Kidney epithelial cell (primary cell): ENCODE results near the gene GHDC. TPM values are rescaled to one million over a fixed set of nuclear protein-coding genes. Genes with fewer than 3 reads are reported as not detected.

Experiments
- DNase-seq: peaks from one replicate; pipeline ENCODE4 v3.0.0-alpha.2; 2010; ENCODE audit warnings: low read depth
- H3K27me3 ChIP-seq: 2 replicates; pipeline ENCODE4 v1.6.0; 2011; ENCODE audit warnings: low read length; ENCODE audit not compliant: control insufficient read depth, insufficient read depth
- H3K36me3 ChIP-seq: 2 replicates; pipeline ENCODE4 v1.5.1; 2011; ENCODE audit warnings: low read length; ENCODE audit not compliant: control insufficient read depth, insufficient read depth
- H3K4me3 ChIP-seq: 2 replicates; pipeline ENCODE4 v1.5.1; 2011; ENCODE audit warnings: low read depth, mild to moderate bottlenecking, control low read depth, low read length
- CTCF ChIP-seq: IDR thresholded peaks from 2 replicates; pipeline ENCODE4 v1.5.1; 2011; ENCODE audit warnings: mild to moderate bottlenecking, moderate library complexity, low read length, control low read depth, inconsistent platforms; ENCODE audit not compliant: insufficient read depth, poor library complexity, severe bottlenecking
- total RNA-seq: library from RNA; depleted of rRNA; stranded (reverse); fragments of >200 nt; gene quantifications from 2 replicates; pipeline ENCODE4 v1.2.3, GENCODE V29; 2015

Gene GHDC
- total RNA-seq, 1 donor from 2014 or later, result 45.8 TPM

- no peaks in the 10 kb centered on the region for H3K36me3 ChIP-seq
- H3K4me3 ChIP-seq, result no peak overlapping the region
- no peaks in the 10 kb centered on the region for H3K27me3 ChIP-seq
- no peak for DNase-seq
- no peak for TF ChIP-seq CTCF
Measured at GRCh38 chr17:42236760-42237159, 42.5 kb upstream of the GHDC start.

- no peaks in the 10 kb centered on the region for H3K27me3 ChIP-seq
- H3K4me3 ChIP-seq, result no peak overlapping the region
- no peak for DNase-seq
- TF ChIP-seq CTCF, result no peak
- no peaks in the 10 kb centered on the region for H3K36me3 ChIP-seq
Measured at GRCh38 chr17:42233994-42234393, 39.7 kb upstream of the GHDC start.

GRCh38 chr17:42233156-42233555, 38.9 kb upstream of the GHDC start:
- no peaks in the 10 kb centered on the region for H3K36me3 ChIP-seq
- no peak for TF ChIP-seq CTCF
- no peaks in the 10 kb centered on the region for H3K27me3 ChIP-seq
- no peak overlapping the region for H3K4me3 ChIP-seq
- no peak for DNase-seq

- no peak for TF ChIP-seq CTCF
Measured at GRCh38 chr17:42230225-42230624, 35.9 kb upstream of the GHDC start.

GRCh38 chr17:42227849-42228700, 33.8 kb upstream of the GHDC start:
- Histone ChIP-seq H3K27me3 (no peaks in the 10 kb centered on the region), H3K36me3 (no peaks in the 10 kb centered on the region), H3K4me3 (no peak overlapping the region)
- no peak for DNase-seq
- no peak for TF ChIP-seq CTCF

More at GRCh38 chr17:42230225-42230624, 35.9 kb upstream of the GHDC start:
- Histone ChIP-seq H3K36me3 (no peaks in the 10 kb centered on the region), H3K27me3 (no peaks in the 10 kb centered on the region), H3K4me3 (no peak overlapping the region)
- no peak for DNase-seq

- no peak for TF ChIP-seq CTCF
- Histone ChIP-seq H3K27me3 (no peaks in the 10 kb centered on the region), H3K36me3 (no peaks in the 10 kb centered on the region), H3K4me3 (no peak overlapping the region)
- no peak for DNase-seq
Measured at GRCh38 chr17:42225646-42226045, 31.4 kb upstream of the GHDC start.
